HFFc6 (cell line): ENCODE measurements around the gene COL4A1. TPM values are rescaled to one million over a fixed set of nuclear protein-coding genes. Genes with fewer than 3 reads are reported as not detected.

Experiments used
- DNase-seq: peaks from one replicate; pipeline ENCODE4 v3.0.0-alpha.2; 2018
- H3K27ac Mint-ChIP-seq: 2 replicates; pipeline ENCODE4 v1.8.0; 2020; ENCODE audit warnings: mild to moderate bottlenecking, mixed read lengths
- H3K27me3 Mint-ChIP-seq: 2 replicates; pipeline ENCODE4 v1.8.0; 2021; ENCODE audit warnings: mild to moderate bottlenecking, moderate library complexity, mixed read lengths; ENCODE audit not compliant: insufficient read depth
- H3K36me3 Mint-ChIP-seq: 2 replicates; pipeline ENCODE4 v1.8.0; 2021; ENCODE audit warnings: low read depth, mixed read lengths
- H3K4me1 Mint-ChIP-seq: 2 replicates; pipeline ENCODE4 v1.8.0; 2020; ENCODE audit warnings: low read depth, mixed read lengths
- H3K4me3 Mint-ChIP-seq: 2 replicates; pipeline ENCODE4 v1.8.0; 2020; ENCODE audit warnings: mild to moderate bottlenecking, moderate library complexity, mixed read lengths
- H3K9me3 Mint-ChIP-seq: 2 replicates; pipeline ENCODE4 v1.8.0; 2020; ENCODE audit warnings: mild to moderate bottlenecking, mixed read lengths
- total RNA-seq, 6 experiments: library from RNA; stranded (reverse); fragmentation: NEBNext Ultra II Directional; extraction: Animal tissue kit (Norgen Biotek cat#: 25700); gene quantifications; 2 replicates in 1 of 6; 3 replicates in 5 of 6; pipeline ENCODE4 v1.2.3, GENCODE V29; 2021
- TF ChIP-seq, protein P1 (sequence below): fragments of 200-600 bp; sonication (generic); IDR thresholded peaks from 2 replicates; pipeline ENCODE4 v1.5.0; 2021; ENCODE audit warnings: antibody characterized with exemption, mild to moderate bottlenecking

Gene COL4A1
- total RNA-seq, 6 experiments from 2014 or later, result 137 to 328 (median 148) TPM

DNA sequence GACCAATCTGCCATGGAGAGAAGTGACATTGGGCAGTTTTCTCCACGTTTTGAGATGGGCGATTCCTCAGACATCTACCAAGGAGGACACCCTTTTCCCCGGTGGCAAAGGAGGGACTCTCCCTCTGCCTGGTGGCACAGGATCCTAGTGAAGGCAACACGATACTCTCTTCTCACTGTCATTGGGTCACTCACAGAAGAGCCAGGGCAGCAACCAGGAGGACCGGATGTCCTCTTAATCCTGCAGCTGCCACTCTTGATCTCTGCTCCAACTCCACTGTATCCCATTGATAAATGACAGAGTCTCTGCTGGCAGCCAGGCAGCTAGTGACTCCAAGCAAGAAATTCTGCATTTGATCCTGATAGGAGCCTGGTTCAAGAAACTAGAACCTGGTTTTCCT is 42.3 kb upstream of the COL4A1 start:
- H3K4me3 Mint-ChIP-seq, result no peak overlapping the region
- H3K27ac Mint-ChIP-seq, result no peak overlapping the region; the same call in 1 of the 2 replicates
- H3K9me3 Mint-ChIP-seq, result no peaks in the 10 kb centered on the region

DNA sequence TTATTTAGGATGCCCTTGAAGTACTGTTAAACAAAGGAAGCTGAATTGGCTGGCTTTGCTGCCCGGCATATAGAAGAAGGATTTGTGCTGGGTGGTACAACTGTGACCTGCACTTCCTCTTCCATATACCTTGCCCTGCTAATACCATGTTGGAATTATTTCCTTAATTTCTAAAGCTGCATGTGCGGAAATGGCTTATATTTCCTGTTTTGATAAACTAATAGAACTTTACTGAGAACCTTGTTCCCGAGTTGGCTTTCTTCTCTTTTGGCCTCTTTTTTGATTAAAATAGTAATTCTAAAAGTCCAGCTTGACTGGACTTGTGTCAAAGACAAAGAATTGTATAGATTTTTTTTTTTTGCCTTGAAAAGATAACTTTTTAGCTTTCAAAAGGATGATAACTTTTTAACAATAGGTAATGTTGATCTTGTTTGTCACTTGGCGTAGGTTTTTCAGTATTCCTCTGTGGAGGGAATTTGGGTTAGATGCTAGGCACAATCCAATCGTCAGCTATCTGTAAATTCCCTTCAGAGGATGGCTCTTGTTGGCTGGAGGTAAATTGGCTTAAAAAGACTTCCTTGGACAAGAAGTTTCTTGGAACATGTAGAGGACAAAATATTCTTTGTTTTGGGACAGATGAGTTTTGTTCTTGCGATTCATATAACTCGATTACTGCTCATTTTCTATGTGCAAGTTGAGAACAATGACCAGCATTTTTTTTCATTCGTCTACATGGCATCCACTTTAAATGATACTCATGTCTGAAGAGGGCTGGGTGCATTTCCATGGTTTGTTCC is 41.5 kb upstream of the COL4A1 start:
- H3K36me3 Mint-ChIP-seq, result peaks cover 8% of the 10 kb centered on the region
- peaks cover 4% of the 10 kb centered on the region for H3K27me3 Mint-ChIP-seq
- peaks cover 74% of the 10 kb centered on the region for H3K4me1 Mint-ChIP-seq

More for the DNA sequence above, 42.3 kb upstream of the COL4A1 start:
- H3K36me3 Mint-ChIP-seq, result 0 out of 2 replicates have a peak, but pooled peaks cover 7% of the 10 kb centered on the region
- peaks cover 75% of the 10 kb centered on the region for H3K4me1 Mint-ChIP-seq
- DNase-seq, result no peak
- TF ChIP-seq, protein P1, sequence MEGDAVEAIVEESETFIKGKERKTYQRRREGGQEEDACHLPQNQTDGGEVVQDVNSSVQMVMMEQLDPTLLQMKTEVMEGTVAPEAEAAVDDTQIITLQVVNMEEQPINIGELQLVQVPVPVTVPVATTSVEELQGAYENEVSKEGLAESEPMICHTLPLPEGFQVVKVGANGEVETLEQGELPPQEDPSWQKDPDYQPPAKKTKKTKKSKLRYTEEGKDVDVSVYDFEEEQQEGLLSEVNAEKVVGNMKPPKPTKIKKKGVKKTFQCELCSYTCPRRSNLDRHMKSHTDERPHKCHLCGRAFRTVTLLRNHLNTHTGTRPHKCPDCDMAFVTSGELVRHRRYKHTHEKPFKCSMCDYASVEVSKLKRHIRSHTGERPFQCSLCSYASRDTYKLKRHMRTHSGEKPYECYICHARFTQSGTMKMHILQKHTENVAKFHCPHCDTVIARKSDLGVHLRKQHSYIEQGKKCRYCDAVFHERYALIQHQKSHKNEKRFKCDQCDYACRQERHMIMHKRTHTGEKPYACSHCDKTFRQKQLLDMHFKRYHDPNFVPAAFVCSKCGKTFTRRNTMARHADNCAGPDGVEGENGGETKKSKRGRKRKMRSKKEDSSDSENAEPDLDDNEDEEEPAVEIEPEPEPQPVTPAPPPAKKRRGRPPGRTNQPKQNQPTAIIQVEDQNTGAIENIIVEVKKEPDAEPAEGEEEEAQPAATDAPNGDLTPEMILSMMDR, result no peak
- peaks cover 4% of the 10 kb centered on the region for H3K27me3 Mint-ChIP-seq

DNA sequence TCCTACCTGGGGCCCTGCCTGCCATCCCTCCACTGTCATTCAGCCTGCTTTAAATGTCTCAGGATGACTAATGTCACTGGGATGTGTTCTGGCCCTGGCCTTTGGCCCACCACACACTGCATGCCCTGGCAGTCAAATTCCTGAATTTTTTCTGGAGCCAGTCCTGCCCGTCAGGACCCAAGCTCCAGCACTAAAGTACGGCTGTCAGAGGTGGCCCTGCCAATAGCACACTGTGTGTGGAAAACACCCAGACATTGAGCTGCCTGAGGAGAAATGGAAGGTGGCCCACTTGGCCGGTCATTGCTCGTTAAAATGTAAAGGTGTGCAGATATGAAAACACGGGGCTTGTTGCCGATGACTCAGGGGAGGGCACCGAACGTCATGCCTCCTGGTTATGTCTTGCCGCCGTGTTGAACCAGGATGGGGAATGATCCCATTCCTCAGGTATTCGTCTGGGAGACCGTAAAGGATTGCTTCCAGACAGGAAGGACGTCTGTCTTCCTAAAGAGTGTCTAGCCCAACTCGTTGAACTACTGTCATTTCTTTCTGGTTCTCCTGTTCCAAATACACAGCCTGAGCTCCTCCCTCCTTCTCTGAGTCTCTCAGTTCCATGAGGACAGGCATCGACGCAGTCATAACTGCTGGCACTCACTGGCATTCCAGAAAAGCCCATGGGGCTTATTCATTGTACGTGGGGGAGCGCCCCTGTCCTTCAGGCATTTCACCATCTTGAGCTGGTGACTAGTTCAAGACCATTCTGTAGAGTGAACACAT is 40.8 kb upstream of the COL4A1 start:
- H3K27me3 Mint-ChIP-seq, result peaks cover 2% of the 10 kb centered on the region
- no peaks in the 10 kb centered on the region for H3K9me3 Mint-ChIP-seq
- peak overlapping the region; percentile 78 for H3K4me3 Mint-ChIP-seq
- peaks cover 13% of the 10 kb centered on the region for H3K36me3 Mint-ChIP-seq
- peak; percentile 95 for DNase-seq
- TF ChIP-seq, protein P1, result no peak
- peak overlapping the region; percentile 86 for H3K27ac Mint-ChIP-seq
- peaks cover 67% of the 10 kb centered on the region for H3K4me1 Mint-ChIP-seq

More for the DNA sequence above, 41.5 kb upstream of the COL4A1 start:
- no peak for DNase-seq
- peak overlapping the region; percentile 78 for H3K4me3 Mint-ChIP-seq
- H3K27ac Mint-ChIP-seq, result peak overlapping the region; percentile 86
- TF ChIP-seq, protein P1, result no peak
- no peaks in the 10 kb centered on the region for H3K9me3 Mint-ChIP-seq

DNA sequence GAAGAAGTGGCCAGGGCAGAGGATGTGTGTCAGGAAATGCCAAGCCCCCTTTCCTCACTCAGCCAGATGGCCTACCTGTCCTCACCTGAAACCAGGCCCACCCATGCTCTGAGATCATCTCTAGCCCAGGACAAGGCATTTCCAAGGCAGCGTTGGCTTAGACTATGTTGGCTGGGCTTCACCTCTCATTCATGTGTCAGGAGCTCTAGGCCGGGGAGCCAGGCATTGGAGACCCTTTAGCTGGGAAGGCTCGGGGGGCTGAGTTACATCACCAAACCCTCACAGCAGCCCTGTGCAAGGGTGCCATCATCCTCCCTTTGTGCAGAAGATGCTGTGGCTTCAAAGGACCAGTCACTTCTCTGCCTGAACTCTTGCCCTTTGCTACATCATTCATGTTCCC is 40.1 kb upstream of the COL4A1 start:
- DNase-seq, result no peak
- TF ChIP-seq, protein P1, result no peak
- Mint-ChIP-seq H3K9me3 (no peaks in the 10 kb centered on the region), H3K27ac (peak overlapping the region; percentile 86), H3K4me3 (peak overlapping the region; percentile 78), H3K36me3 (peaks cover 13% of the 10 kb centered on the region), H3K27me3 (peaks cover 1% of the 10 kb centered on the region; the same call in 1 of the 2 replicates), H3K4me1 (peaks cover 62% of the 10 kb centered on the region)

DNA sequence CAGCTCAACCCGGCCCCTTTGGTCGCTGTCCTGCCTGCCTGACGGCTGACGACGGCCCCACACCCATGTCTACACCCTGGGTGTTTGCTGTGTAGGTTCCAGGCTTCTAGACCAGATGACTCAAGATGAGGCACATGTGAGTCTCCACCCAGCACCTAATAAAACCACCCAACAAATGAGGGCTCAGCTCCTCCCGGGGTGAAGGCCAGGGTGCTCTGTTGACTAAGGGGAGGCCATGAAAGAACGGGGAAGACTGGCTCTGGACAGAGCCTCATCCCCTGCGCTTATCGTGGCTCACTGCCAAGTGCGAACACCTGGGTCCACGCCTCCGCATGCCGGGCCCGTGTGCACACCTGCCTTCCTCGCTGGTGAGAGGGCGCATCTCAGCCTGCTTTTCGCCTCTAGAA is 39.7 kb upstream of the COL4A1 start:
- H3K4me3 Mint-ChIP-seq, result no peak overlapping the region
- H3K27ac Mint-ChIP-seq, result 0 out of 2 replicates have a peak overlapping the region, but pooled peaks have one; percentile 86
- H3K36me3 Mint-ChIP-seq, result peaks cover 13% of the 10 kb centered on the region
- H3K9me3 Mint-ChIP-seq, result no peaks in the 10 kb centered on the region
- H3K4me1 Mint-ChIP-seq, result peaks cover 62% of the 10 kb centered on the region
- no peaks in the 10 kb centered on the region for H3K27me3 Mint-ChIP-seq
- TF ChIP-seq, protein P1, result no peak
- no peak for DNase-seq
